Activated CD8-positive, alpha-beta memory T cell treated with anti-CD3 and anti-CD28 coated beads for 24 hours (primary cell): ENCODE results near the gene INPP5B.
"Not testable (repeated sequence)": the region's sequence is repeated elsewhere in the genome, so short reads cannot be mapped to it uniquely, and the experiment has no call there.

Experiments
- DNase-seq: peaks from one replicate; pipeline ENCODE4 v3.0.0-alpha.2; 2020

Gene INPP5B

DNA sequence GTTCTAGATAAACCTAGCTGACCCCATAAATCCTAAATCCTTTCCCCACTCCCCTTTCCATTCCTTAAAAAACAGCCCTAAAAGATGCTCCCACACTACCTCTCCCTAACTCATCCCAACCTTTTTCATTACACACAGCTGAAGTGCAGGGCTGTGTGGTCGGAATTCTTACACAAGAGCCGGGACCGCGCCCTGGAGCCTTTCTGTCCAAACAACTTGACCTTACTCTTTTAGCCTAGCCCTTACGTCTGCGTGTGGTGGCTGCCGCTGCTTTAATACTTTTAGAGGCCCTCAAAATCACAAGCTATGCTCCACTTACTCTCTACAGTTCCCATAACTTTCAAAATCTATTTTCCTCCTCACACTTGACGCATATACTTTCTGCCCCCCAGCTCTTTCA lies 36.0 kb downstream of the INPP5B start:
- DNase-seq, result not testable (repeated sequence)

DNA sequence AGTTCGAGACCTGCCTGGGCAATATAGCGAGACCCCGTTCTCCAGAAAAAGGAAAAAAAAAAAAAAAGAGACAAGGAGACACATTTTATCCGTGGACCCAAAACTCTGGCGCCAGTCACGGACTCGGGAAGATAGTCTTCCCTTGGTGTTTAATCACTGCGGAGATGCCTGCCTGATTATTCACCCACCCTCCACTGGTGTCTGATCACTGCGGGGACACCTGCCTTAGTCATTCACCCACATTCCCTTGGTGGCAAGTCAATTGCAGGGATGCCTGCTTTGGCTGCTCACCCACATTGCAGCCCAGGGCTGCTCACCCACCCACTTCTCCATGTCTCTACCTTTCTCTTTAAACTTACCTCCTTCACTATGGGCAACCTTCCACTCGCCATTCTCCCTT lies 38.3 kb downstream of the INPP5B start:
- DNase-seq, result not testable (repeated sequence)

DNA sequence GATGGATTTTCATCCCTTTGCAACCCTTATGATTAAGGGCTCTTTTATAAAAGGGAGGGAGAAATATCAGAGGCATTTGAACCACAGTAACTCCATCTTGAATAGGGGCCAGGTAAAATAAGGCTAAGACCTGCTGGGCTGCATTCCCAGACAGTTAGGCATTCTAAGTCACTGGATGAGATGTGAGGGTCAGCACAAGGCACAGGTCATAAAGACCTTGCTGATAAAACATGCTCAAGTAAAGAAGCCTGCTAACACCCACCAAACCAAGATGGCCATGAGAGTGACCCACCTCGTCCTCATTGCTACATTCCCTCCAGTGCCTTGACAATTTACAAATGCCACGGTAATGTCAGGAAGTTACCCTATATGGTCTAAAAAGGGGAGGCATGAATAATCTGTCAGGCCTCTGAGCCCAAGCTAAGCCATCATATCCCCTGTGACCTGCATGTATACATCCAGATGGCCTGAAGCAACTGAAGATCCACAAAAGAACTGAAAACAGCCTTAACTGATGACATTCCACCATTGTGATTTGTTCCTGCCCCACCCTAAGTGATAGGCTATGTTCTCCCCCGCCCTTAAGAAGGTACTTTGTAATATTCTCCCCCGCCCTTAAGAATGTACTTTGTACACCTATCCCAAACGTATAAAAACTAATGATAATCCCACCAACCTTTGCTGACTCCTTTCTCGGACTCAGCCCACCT lies 39.3 kb downstream of the INPP5B start:
- DNase-seq, result not testable (repeated sequence)

DNA sequence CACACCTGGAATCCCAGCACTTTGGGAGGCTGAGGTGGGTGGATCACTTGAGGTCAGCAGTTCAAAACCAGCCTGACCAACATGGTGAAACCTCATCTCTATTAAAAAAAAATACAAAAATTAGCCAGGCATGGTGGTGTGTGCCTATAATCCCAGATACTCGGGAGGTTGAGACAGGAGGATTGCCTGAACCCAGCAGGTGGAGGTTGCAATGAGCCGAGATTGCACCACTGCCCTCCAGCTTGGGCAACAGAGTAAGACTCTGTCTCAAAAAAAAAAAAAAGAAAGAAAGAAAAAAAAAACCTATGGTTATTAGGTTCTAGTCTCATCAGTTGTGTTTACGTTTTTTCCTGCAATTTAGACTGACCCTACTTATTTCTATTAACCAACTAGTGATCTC lies 40.3 kb downstream of the INPP5B start:
- not testable (repeated sequence) for DNase-seq

DNA sequence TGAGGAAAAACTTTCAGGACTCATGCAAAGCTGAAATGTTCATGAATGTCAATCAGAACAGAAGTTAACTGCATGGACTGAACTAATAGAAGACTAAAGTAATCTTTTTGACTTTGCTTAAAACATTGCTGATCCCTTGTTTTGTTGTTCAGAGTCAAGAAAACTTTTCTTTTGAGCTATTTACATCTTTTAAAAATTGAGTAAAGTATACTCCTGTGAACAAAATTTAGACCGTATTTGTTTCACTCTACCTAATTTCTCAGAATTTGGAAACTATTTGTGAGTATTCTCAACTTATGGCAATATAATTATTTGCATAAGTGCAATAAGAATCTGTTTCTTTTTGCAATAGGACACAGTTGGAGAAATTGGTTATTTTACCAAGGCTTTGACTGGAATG lies 41.1 kb downstream of the INPP5B start:
- DNase-seq, result no peak

DNA sequence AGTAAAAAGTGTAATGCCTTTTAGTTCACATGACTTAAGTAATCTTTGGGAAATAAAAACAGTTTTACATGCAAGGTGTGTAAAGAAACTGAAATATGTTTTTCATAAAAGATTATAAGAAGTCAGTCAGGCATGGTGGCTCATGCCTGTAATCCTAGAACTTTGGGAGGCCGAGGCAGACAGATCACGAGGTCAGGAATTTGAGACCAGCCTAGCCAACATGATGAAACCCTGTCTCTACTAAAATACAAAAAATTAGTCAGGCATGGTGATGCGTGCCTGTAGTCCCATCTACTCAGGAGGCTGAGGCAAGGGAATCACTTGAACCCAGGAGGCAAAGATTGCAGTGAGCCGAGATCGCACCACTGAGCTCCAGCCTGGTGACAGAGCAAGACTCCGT lies 42.9 kb downstream of the INPP5B start:
- DNase-seq, result not testable (repeated sequence)

DNA sequence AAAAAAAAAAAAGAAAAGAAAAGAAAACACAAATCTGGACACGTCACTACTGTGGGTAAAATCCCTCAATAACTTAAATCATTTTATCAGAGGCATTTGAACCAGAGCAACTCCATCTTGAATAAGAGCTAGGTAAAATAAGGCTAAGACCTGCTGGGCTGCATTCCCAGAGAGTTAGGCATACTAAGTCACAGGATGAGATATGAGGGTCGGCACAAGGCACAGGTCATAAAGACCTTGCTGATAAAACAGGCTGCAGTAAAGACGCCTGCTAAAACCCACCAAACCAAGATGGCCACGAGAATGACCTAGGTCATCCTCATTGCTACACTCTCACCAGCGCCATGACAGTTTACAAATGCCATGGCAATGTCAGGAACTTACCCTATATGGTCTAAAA lies 43.9 kb downstream of the INPP5B start:
- DNase-seq, result no peak

DNA sequence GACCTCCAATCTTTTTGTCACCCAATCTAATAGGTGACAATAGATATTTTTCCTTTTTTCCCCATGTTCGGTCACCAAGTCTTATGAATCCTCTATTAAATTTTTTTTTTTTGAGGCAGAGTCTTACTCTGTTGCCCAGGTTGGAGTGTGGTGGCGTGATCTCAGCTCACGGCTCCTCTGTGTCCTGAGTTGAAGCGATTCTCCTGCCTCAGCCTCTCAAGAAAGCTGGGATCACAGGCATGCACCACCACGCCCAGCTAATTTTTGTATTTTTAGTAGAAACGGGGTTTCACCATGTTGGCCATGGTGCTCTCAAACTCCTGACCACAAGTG lies 45.0 kb downstream of the INPP5B start:
- DNase-seq, result no peak

DNA sequence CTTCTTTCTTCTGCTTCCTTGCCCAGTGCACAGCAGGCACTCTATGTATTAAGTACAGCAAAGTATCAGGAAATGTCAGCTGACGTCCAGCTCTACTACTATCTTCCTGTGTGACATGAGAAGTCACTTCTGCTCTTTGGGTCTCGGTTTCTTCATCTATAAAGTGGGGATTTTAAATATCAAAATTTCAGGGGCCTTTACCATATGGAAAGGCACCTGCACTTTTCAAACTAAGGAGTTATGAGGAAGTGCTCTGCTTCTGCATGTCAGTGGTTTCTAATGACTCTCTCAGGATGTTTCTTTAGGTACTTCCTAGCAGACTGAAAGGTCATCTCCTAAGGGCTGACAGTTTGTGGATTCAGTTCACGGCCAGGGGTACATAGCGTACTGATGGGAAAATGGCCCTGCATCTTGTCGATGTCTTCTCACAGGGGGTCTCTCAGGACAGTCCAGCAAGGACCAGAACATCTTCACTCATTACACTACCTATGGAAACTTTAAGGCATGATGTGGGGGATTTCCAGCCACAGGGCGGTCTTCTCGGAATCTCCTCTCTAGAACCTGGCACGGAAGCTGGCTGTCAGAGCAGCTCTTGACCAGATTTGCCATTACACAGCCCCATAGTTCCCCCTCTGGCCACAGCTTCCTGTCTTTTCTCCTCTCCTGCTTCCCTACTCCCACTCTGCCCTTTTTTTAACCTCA lies 45.5 kb downstream of the INPP5B start:
- DNase-seq, result peak; percentile 60

DNA sequence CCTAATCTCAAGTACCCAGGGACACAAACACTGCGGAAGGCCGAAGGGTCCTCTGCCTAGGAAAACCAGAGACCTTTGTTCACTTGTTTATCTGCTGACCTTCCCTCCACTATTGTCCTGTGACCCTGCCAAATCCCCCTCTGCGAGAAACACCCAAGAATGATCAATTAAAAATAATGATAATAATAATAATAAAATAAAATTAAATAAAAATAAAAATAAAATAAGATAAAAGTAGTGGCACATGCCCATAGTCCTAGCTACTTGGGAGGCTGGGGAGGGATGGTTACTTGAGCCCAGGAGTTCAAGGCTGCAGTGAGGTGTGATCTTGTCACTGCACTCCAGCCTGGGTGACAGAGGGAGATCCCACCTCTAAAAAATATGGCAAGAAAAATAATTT lies 49.3 kb downstream of the INPP5B start:
- DNase-seq, result not testable (repeated sequence)

DNA sequence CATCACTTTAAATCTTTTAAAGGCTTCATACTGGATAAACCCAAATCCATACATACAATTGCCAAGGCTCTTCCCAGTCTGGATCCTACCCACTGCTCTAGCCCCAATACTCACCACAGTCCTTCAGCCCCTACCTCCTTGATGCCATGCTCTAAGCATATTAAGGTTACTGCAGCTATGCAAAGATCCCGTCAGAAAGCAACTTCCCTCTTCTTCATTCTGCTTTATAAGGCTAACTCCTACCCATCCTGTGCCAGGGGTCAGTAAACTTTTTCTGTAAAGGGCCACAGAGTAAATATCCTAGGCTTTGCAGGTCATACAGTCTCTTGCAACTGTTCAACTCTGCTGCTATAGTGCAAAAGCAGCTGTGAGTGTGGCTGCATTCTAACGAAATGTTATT lies 53.2 kb downstream of the INPP5B start:
- DNase-seq, result no peak

DNA sequence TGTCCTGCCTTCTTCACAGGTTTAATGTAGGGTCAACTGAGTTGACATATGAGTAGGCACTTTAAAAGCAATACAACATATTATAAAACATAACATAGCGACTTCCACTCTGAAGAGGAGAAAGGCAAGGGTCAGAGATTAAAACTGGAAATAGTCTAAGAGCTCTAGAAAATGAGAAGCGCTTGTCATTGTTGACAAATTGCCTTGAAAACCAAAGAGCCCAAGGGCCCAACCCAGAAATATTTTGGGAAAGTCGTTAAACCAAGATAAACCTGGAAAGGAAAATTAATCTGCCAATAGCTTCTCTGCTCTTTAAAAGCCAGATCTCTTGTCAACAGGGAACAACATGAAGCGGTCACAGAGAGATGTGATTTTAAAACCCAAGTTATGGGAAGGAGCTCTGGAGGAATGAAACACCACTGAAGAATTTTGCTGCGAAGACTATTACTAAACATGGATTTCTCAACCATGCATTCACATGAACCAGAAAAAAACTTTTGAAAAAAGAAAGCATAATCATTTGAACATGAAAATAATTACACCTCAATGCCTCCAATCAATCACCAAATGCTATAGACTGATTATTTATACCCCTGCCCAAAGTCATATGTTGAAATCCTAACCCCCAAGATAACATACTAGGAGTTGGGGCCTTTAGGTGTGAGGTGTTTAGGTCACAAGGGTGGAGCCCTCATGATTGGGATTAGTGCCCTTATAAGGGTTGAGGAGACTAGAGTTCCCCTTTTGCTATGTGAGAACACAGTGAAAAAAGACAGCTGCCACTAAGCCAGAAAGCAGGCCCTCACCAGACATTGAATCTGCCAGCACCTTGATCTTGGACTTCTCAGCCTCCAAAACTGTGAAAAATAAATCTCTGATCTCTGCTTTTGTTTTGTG lies 54.5 kb downstream of the INPP5B start:
- DNase-seq, result no peak

DNA sequence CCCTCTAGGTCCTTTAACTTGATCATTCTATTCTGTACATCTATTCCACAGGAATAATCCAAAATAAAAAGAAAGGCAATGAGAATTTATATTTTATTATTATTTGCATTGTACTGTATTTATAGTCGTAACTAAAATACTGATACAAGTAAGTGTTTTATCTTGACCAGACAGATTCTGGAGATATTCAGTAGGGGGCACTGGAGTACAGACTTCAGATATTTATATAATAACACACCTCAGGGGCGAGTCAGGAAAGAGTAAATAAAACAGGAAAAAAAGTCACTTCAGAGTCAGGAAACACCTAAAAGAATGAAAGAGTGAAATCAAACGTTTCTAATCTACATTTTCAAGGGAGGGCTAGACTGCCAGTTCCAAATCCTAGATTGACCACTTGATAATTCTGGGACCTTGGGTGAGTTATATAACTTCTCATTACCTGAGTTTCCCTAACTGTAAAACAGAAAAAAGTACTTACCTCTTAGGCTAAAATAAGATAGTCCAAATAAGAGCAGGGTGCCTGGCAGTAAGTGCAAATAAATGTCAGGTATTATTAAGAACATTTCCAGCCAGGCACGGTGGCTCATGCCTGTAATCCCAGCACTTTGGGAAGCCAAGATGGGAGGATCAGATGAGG lies 56.4 kb downstream of the INPP5B start:
- no peak for DNase-seq

DNA sequence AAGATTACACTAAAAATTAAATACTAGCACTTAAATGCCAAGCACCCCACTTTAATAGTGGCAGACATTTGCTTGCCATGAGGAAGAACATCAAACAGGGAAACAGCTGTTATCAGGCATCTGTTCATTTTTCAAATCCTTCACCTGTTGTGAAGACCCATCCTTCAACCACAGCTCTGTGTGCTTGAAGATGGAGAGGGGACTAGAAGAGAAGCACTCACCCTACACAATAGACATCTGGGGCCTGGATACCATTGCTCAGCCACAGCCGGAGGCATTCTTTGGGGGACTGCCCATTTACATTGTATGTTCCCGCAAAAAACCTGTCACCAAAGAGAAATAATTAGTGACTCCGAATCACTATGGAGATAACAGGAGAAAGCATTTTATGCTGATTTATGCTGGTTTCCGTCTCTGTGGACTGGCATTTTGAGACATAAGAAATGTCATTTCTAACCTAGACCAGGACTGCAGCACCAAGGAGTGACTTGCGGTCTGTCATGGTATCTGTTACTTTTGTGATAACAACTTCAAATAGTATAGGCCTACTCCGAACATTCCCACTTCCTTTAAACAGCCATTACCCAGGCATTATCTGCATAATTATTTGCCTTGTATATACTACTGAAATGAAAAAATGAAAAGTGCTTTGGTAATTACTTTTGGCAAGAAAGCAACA lies 58.7 kb downstream of the INPP5B start:
- DNase-seq, result no peak

DNA sequence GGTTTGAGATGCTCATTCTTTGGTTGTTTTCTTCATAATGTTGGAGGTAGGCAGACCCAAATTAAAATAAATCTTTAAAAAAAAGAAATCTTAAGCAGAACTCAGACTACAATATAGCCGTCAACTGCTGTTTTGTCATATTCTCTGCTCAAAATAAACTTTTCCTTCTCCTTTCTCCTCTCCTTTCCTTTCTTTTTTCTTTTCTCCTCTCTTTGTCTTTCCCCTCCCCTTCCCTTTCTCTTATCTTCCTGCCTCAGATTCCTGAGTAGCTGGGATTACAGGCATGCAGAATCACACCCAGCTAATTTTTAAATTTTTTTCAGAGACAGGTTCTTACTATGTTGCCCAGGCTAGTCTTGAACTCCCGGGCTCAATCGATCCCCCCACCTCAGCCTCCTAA lies 62.7 kb downstream of the INPP5B start:
- DNase-seq, result no peak

DNA sequence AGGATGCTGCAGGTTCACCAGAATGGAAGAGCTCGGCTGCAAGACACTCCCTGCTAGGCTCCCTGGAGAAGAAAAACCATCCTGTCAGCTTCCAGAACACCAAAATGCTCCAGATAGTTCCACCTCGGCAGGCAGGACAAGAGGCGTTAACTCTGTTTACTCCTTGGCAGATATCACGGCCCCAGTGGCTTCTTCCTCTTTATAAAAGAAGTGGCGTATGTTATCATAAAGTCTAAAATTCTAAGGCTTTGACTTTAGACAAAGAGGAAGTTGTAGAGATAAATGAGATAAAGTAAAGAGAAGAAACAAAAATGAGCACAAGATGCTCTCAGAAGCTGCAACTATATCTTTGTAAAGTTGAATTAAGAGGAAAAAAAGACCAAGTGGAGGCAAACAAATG lies 63.2 kb downstream of the INPP5B start:
- DNase-seq, result no peak

DNA sequence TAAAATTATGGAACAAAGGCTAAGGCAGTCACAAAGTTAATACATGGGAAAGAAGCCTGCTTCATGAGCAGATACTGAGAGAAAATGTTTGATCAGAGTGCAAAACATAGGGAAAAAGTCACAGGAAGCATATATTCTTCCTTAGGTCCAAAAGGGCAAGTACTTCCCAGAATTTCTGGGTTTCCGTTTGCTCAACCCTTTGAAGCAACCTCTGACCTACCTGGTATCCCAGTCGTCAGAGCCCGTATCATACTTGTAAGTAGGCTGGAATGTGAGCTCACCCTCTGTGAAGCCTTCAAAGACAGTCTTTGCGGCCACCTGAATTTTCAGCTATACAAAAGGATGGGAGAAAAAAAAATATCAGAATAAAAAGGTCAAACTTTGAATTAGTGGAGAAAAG lies 67.0 kb downstream of the INPP5B start:
- no peak for DNase-seq

DNA sequence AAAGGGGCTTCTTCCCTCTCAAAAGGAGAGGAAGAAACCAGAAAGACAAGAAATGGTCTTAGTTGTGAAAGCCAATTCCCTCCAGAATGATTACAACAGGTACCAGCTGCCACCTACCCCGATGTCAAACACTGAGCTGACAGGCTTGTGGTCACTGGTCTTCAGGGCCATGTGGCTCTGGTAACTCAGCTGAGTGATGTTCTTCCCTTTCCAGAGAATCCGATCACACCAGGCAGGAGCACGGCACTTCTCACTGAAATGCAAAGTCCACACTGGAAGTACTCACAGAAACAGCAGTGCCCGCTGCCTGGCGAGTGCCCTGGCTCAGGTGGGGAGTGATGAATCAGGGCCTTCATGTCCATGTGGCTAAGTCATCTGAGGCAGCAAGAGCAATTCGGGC lies 68.8 kb downstream of the INPP5B start:
- DNase-seq, result no peak

DNA sequence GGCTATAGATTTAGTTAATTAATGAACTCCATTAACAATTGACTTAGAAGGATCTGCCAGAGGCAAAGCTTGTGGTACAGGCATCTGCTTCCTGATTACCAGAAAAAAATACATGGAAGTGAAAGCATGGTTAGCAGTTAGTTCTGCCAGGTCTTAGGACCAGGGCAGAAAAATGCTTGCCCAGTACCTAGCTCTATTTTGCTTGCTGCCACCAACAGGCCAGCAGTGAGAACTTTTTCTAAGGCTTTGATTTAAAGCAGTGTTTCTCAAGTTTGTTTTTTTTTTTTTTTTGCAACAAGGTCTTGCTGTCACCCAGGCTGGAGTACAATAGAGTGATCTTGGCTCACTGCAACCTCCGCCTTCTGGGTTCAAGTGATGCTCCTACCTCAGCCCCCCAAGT lies 71.0 kb downstream of the INPP5B start:
- no peak for DNase-seq

DNA sequence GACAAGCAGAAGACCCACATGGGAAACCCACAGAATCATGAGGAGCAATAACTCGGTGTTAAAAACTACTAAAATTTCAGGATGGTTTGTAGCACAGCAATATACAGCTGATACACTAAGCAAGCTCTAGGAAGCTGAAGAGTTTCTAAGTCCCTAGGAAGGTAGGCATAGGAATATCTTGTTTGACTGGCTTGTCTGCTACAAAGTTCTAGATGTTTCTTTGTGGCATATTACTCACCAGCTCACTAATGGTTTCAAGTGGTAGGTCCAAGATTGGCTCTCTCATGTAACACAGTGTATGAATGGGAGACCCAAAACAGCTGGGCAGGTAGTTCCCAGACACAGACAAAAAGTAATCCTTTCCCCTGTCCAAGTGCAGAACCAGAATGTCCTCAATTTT lies 74.2 kb downstream of the INPP5B start:
- no peak for DNase-seq

DNA sequence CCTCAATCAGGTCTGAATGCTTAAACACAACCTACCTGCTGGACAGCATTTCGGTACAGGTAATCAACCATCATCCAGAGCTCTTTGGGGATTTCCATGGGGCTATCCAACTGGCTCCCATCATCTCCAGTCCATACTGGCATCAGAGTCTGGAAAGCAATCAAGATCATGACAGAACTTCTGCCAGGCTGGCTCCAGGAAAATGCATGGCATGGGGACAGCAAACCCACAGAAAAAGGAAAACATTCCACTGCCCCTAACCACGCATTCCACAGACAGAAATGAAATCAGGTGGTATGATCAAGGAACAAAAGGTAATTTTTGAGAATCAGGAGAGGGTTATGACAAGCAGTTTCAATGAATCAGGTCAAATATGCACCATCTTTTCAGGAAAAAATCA lies 78.4 kb downstream of the INPP5B start:
- no peak for DNase-seq

DNA sequence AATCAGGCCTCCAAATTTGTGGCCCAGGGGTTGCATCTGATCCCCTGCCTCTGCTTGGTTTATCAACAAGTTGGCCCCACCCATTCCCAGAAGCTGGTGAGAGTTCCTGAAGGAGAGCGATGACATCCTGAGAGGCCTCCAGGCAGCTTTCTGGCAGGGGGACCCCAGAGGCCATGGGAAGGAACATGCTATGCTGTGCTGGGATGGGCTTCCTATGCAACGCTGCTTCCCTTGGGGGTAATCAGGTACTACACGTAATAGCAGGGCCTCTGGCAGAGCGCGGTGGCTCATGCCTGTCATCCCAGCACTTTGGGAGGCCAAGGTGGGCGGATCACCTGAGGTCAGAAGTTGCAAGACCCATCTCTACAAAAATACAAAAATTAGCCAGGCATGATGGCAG lies 79.1 kb downstream of the INPP5B start:
- no peak for DNase-seq

DNA sequence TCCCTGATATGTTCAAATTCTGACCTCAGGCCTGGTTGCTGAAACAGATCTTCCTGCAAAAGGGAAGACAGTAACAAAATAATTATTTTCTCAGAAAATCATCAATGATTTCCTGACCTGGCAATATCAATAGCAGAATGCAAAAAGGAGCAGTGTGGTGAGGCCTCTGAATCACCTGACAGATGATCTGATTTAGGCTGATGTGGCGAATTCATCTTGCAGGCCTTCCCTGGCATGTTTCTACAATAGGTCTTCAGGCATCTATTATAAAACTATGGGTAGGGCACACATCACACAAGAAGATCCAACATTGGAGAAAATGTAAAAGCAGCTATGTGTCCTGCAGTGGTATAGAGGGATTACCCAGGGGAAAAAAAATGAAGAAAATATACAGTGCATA lies 80.4 kb downstream of the INPP5B start:
- no peak for DNase-seq
